SK-N-MC (cell line): ENCODE results near the gene TRIM7.

Experiments used
- EZH2 ChIP-seq: fragments of 200-600 bp; sonication (generic); IDR thresholded peaks from one replicate; pipeline ENCODE4 v1.6.1; 2017; ENCODE audit warnings: antibody characterized with exemption
- FOXP2 ChIP-seq: optimal IDR thresholded peaks from 2 replicates; pipeline ENCODE3; 2011; ENCODE audit warnings: mild to moderate bottlenecking, moderate library complexity; ENCODE audit not compliant: insufficient read depth; ENCODE audit errors: extremely low read length, control extremely low read depth
- POLR2AphosphoS5 ChIP-seq: IDR thresholded peaks from 2 replicates; pipeline ENCODE4 v1.6.1; 2012; ENCODE audit warnings: mild to moderate bottlenecking, low read depth, low read length, borderline replicate concordance

- TF ChIP-seq EZH2: no peak
- TF ChIP-seq POLR2AphosphoS5: peak; percentile 88
- TF ChIP-seq FOXP2: no peak
Measured at GRCh38 chr5:181246276-181247049, 41.5 kb upstream of the TRIM7 start.
